ENCODE data around the gene YWHAH. TPM values are rescaled to one million over a fixed set of nuclear protein-coding genes. Genes with fewer than 3 reads are reported as not detected.

The YWHAH gene
- polyA plus RNA-seq, 4 donors: 60.4 to 99.1 (median 89.8) TPM

DNA sequence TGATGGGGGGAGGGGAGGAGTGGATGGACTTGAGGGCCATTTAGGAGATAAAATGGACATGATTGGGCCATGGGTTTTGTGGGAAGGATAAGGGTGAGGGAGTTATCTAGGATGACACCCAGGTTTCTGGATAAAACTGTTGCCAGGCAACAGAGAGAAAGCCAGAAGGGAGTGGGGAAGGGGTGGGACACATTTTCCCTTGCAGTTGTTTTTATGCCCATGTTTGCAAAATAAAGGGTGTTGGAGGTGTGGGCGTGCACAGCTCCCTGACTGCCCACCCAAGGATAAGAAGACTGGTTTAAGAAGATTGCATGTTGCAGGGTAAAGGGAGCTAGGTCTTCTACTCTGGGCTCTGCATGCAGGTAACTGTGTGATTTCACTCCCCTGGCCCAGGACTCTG is 18.3 kb upstream of the YWHAH start:
- no peaks in the 10 kb centered on the region for H3K9me3 ChIP-seq (ENCODE audit: control insufficient read depth in 2 of 2, insufficient read depth in 1 of 2, low read depth in 1 of 2, low read length in 1 of 2)
- H3K27me3 ChIP-seq (ENCODE audit: control insufficient read depth in 3 of 3, insufficient read depth in 3 of 3, low read length in 3 of 3): no peaks in the 10 kb centered on the region
- no peak overlapping the region for H3K4me3 ChIP-seq (ENCODE audit: low read depth in 1 of 3, low read length in 3 of 3)
- peaks cover 0 to 5% (median 0%) of the 10 kb centered on the region in 3 donors for H3K4me1 ChIP-seq (ENCODE audit: control insufficient read depth in 3 of 3, insufficient read depth in 2 of 3, low read depth in 1 of 3, low read length in 2 of 3)
- FAIRE-seq (no peak), DNase-seq (no peak)
- no peaks in the 10 kb centered on the region for H3K36me3 ChIP-seq (ENCODE audit: control insufficient read depth in 3 of 3, insufficient read depth in 2 of 3, low read depth in 1 of 3, low read length in 3 of 3)
- H3K27ac ChIP-seq (ENCODE audit: low read depth in 1 of 3, low read length in 2 of 3): no peak overlapping the region
- 86 to 95% (median 92%) methylated on average over 1 of the region's 1 CpG for WGBS, 3 donors

DNA sequence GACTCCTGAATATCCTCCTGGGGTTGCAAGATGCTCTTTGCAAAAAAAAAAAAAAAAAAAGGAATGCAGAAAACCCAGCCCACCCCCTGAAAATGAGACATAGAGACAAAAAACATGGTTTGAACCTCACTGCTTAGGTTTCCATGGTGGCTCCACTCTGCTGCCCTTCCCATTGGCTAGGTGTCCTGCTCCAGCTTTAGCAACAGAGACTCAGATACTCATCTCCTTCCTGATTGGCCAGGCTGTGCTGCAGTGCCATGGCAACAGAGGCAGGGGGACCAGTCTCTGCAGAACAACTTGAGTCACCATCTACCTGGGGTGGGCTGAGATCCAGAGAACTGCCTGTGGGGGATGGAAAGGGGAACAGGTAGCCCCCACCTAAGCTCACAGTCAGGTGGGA is 17.4 kb upstream of the YWHAH start:
- Histone ChIP-seq H3K36me3 (ENCODE audit: control insufficient read depth in 3 of 3, insufficient read depth in 2 of 3, low read depth in 1 of 3, low read length in 3 of 3) (no peaks in the 10 kb centered on the region), H3K27ac (ENCODE audit: low read depth in 1 of 3, low read length in 2 of 3) (no peak overlapping the region), H3K9me3 (ENCODE audit: control insufficient read depth in 2 of 2, insufficient read depth in 1 of 2, low read depth in 1 of 2, low read length in 1 of 2) (no peaks in the 10 kb centered on the region), H3K4me1 (ENCODE audit: control insufficient read depth in 3 of 3, insufficient read depth in 2 of 3, low read depth in 1 of 3, low read length in 2 of 3) (peaks cover 0 to 5% (median 0%) of the 10 kb centered on the region in 3 donors), H3K4me3 (ENCODE audit: low read depth in 1 of 3, low read length in 3 of 3) (no peak overlapping the region), H3K27me3 (ENCODE audit: control insufficient read depth in 3 of 3, insufficient read depth in 3 of 3, low read length in 3 of 3) (no peaks in the 10 kb centered on the region)
- FAIRE-seq (no peak), DNase-seq (no peak)

DNA sequence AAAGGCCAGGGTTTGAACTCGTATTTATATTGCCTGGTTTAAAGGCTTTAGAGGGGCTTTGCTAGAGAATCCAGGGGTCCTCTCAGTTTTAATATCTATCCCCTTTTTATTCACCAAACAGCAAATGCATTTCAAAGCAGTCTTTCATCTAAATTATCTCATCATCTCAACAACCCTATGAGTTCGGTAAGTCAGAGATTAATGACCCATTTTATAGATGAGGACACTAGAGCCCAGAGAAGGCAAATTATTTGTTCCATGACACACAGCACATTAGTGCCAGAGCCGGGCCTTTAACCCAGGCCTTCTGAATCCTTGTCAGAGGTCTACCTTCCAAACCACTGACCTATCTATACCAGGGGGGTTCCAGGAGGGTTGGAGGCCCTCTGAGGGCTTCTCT is 16.8 kb upstream of the YWHAH start:
- no peak for FAIRE-seq
- WGBS, 3 donors: 68 to 82% (median 76%) methylated on average over 3 of the region's 3 CpGs
- Histone ChIP-seq H3K4me3 (ENCODE audit: low read depth in 1 of 3, low read length in 3 of 3) (no peak overlapping the region), H3K4me1 (ENCODE audit: control insufficient read depth in 3 of 3, insufficient read depth in 2 of 3, low read depth in 1 of 3, low read length in 2 of 3) (peaks cover 0 to 5% (median 0%) of the 10 kb centered on the region in 3 donors), H3K9me3 (ENCODE audit: control insufficient read depth in 2 of 2, insufficient read depth in 1 of 2, low read depth in 1 of 2, low read length in 1 of 2) (no peaks in the 10 kb centered on the region), H3K27ac (ENCODE audit: low read depth in 1 of 3, low read length in 2 of 3) (no peak overlapping the region), H3K27me3 (ENCODE audit: control insufficient read depth in 3 of 3, insufficient read depth in 3 of 3, low read length in 3 of 3) (no peaks in the 10 kb centered on the region), H3K36me3 (ENCODE audit: control insufficient read depth in 3 of 3, insufficient read depth in 2 of 3, low read depth in 1 of 3, low read length in 3 of 3) (no peaks in the 10 kb centered on the region)
- DNase-seq: no peak

DNA sequence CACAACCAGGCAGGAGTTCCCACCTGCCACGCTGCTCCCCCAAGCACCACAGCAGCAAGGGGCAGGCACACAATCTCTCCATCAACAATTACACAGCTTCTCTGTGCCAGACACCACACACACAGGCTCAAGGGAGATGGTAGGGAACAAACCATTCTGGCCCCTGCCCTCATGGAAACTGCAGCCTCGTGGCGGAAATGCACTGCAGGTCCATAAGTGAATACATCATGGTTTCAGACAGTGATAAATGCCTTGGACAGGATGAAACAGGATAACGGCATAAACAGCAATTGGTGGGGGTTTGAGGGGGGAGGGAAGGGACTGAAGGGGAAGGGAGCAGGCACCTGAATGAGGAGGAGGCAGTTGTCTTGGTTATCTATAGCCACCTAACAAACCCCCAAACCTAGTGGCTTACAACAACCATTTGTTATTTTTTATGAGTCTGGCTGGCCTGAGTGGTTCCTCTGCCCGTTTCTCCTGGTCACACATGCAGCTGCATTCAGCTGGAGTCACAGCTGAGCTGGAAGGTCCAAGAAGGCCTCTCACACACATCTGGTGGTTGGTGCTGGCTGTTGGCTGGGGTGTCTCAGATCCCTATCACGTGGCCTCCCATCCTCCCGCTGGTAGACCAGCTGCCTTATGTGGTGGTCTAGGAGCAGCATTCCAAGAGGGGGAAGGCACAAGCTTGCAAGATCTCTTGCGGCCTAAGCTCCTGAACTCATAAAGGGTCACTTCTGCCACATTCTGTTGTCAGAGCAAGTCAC is 15.0 kb upstream of the YWHAH start:
- H3K9me3 ChIP-seq (ENCODE audit: control insufficient read depth in 2 of 2, insufficient read depth in 1 of 2, low read depth in 1 of 2, low read length in 1 of 2): no peaks in the 10 kb centered on the region
- H3K4me1 ChIP-seq (ENCODE audit: control insufficient read depth in 3 of 3, insufficient read depth in 2 of 3, low read depth in 1 of 3, low read length in 2 of 3): peaks cover 0 to 5% (median 0%) of the 10 kb centered on the region in 3 donors
- H3K4me3 ChIP-seq (ENCODE audit: low read depth in 1 of 3, low read length in 3 of 3): no peak overlapping the region
- DNase-seq (peak in 1 of 2 donors; percentile 52), FAIRE-seq (no peak)
- H3K27ac ChIP-seq (ENCODE audit: low read depth in 1 of 3, low read length in 2 of 3): peak overlapping the region in 1 of 3 donors; percentile 30
- no peaks in the 10 kb centered on the region for H3K27me3 ChIP-seq (ENCODE audit: control insufficient read depth in 3 of 3, insufficient read depth in 3 of 3, low read length in 3 of 3)
- no peaks in the 10 kb centered on the region for H3K36me3 ChIP-seq (ENCODE audit: control insufficient read depth in 3 of 3, insufficient read depth in 2 of 3, low read depth in 1 of 3, low read length in 3 of 3)
- 59 to 69% (median 61%) methylated on average over 8 of the region's 8 CpGs for WGBS, 3 donors

DNA sequence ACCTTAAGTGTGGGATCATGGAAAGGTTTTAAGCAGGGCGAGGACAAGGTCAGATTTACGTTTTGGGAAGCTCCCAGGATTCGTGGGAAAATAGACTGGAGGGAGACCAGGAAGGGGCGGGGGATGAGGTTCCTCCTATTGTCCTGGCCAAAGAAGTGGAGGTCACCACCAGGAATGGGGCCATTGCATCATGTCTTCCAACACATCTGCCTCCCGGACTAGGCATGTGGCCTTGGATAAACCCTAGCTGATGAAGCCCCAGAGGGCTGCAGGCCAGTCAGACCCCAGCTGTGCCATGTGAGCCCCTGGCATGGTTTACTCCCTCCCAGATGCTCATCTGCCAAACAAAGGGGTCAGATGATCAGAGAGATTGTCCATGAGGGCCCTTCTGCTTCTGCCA is 11.5 kb upstream of the YWHAH start:
- WGBS, 3 donors: 71 to 75% (median 72%) methylated on average over 5 of the region's 5 CpGs
- DNase-seq (no peak), FAIRE-seq (no peak)

DNA sequence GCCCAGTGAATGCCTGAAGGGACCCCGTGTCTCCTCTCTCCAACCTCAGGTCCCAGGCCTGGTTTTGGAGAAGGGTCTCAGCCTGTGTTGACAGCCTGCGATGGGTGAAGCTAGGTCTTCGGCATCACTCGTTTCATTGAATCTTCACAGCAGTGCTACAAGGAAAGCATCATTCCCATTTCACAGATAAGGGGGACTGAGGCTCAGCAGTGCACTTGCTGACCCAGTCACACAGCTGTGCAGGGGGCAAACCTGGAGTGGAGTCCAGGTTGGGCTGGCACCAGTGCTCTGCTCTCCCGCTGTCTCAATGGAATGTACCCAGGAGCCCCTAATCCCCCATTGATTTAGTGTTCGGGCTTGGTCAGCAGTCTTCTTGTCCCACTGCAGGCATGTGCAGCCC is 10.9 kb upstream of the YWHAH start:
- Histone ChIP-seq H3K27ac (ENCODE audit: low read depth in 1 of 3, low read length in 2 of 3) (no peak overlapping the region), H3K9me3 (ENCODE audit: control insufficient read depth in 2 of 2, insufficient read depth in 1 of 2, low read depth in 1 of 2, low read length in 1 of 2) (no peaks in the 10 kb centered on the region), H3K4me3 (ENCODE audit: low read depth in 1 of 3, low read length in 3 of 3) (no peak overlapping the region), H3K27me3 (ENCODE audit: control insufficient read depth in 3 of 3, insufficient read depth in 3 of 3, low read length in 3 of 3) (no peaks in the 10 kb centered on the region), H3K4me1 (ENCODE audit: control insufficient read depth in 3 of 3, insufficient read depth in 2 of 3, low read depth in 1 of 3, low read length in 2 of 3) (peaks cover 0 to 5% (median 0%) of the 10 kb centered on the region in 3 donors), H3K36me3 (ENCODE audit: control insufficient read depth in 3 of 3, insufficient read depth in 2 of 3, low read depth in 1 of 3, low read length in 3 of 3) (no peaks in the 10 kb centered on the region)
- DNase-seq: no peak
- 92 to 97% (median 94%) methylated on average over 6 of the region's 6 CpGs for WGBS, 3 donors
- no peak for FAIRE-seq

More for the DNA sequence above, 11.5 kb upstream of the YWHAH start:
- H3K36me3 ChIP-seq (ENCODE audit: control insufficient read depth in 3 of 3, insufficient read depth in 2 of 3, low read depth in 1 of 3, low read length in 3 of 3): no peaks in the 10 kb centered on the region
- peaks cover 0 to 5% (median 0%) of the 10 kb centered on the region in 3 donors for H3K4me1 ChIP-seq (ENCODE audit: control insufficient read depth in 3 of 3, insufficient read depth in 2 of 3, low read depth in 1 of 3, low read length in 2 of 3)
- no peaks in the 10 kb centered on the region for H3K9me3 ChIP-seq (ENCODE audit: control insufficient read depth in 2 of 2, insufficient read depth in 1 of 2, low read depth in 1 of 2, low read length in 1 of 2)
- no peak overlapping the region for H3K4me3 ChIP-seq (ENCODE audit: low read depth in 1 of 3, low read length in 3 of 3)
- no peaks in the 10 kb centered on the region for H3K27me3 ChIP-seq (ENCODE audit: control insufficient read depth in 3 of 3, insufficient read depth in 3 of 3, low read length in 3 of 3)
- no peak overlapping the region for H3K27ac ChIP-seq (ENCODE audit: low read depth in 1 of 3, low read length in 2 of 3)

DNA sequence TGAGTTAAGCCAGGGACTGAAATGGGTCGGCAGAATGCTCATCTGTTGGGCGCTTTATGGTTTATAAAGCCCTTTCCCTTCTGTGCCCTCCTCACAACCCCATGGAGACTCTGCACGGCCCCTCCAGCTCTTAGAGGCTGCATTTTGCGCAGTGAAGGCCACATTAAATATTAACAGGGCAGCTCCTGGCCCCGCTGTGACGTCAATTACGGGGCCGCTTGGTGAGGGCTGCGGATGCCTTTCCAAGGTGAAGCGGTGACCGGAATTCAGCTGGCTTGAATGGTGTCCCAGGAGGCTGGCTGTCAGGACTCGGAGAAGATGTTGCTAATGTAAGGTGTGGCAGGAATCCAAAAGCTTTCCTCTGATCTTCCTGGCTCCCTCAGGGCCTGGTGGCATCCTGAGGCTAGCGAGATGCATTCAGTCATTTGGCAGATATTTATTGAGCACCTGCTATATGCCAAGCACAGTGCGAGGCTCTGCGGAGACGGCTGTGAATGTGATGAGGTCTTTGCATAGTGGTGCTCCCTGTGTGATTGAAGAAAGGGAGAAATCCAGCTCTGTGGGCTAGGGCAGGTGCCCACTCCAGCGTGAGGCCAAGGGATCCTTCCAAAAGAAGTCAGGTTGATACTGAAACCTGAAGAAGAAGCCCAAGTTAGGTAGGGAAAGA is 10.4 kb upstream of the YWHAH start:
- 90 to 91% (median 90%) methylated on average over 17 of the region's 17 CpGs for WGBS, 3 donors
- no peak for FAIRE-seq
- no peak overlapping the region for H3K27ac ChIP-seq (ENCODE audit: low read depth in 1 of 3, low read length in 2 of 3)
- DNase-seq: no peak
- no peak overlapping the region for H3K4me3 ChIP-seq (ENCODE audit: low read depth in 1 of 3, low read length in 3 of 3)
- peaks cover 0 to 5% (median 0%) of the 10 kb centered on the region in 3 donors for H3K4me1 ChIP-seq (ENCODE audit: control insufficient read depth in 3 of 3, insufficient read depth in 2 of 3, low read depth in 1 of 3, low read length in 2 of 3)
- H3K36me3 ChIP-seq (ENCODE audit: control insufficient read depth in 3 of 3, insufficient read depth in 2 of 3, low read depth in 1 of 3, low read length in 3 of 3): no peaks in the 10 kb centered on the region
- H3K27me3 ChIP-seq (ENCODE audit: control insufficient read depth in 3 of 3, insufficient read depth in 3 of 3, low read length in 3 of 3): no peaks in the 10 kb centered on the region
- no peaks in the 10 kb centered on the region for H3K9me3 ChIP-seq (ENCODE audit: control insufficient read depth in 2 of 2, insufficient read depth in 1 of 2, low read depth in 1 of 2, low read length in 1 of 2)

DNA sequence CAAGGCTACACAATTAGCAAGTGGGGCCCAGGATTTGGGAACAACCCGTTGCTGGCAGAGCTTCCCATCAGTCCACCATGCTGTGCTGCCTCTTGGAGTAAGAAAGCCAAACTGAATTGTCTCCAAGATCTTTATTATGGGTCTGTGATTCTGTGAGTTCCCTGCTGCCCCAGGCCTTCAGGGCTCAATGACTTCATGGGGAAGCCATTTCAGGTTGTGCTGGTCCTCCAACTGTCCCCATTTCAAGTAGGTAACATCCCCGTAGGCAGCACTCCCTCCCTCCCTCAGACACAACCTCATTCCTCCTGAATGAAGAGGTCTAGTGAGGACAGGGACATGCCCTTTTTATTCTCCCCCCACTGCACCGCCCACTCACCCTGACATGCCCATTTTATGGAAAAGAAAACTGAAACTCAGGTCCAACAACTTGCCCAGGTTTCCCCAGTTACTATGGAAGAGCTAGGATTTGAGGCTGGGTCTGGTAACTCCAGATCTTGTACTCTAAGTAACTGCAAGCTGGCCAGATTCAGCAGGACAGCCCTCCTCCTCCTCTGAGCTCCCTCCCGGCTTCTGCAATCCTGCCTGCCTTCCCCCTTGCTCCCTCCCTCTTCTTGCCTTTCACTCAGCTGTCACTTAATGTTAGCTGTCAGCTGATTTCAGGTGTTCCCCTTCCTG is 8.2 kb upstream of the YWHAH start:
- Histone ChIP-seq H3K27ac (ENCODE audit: low read depth in 1 of 3, low read length in 2 of 3) (no peak overlapping the region), H3K9me3 (ENCODE audit: control insufficient read depth in 2 of 2, insufficient read depth in 1 of 2, low read depth in 1 of 2, low read length in 1 of 2) (no peaks in the 10 kb centered on the region), H3K27me3 (ENCODE audit: control insufficient read depth in 3 of 3, insufficient read depth in 3 of 3, low read length in 3 of 3) (no peaks in the 10 kb centered on the region), H3K4me3 (ENCODE audit: low read depth in 1 of 3, low read length in 3 of 3) (no peak overlapping the region), H3K36me3 (ENCODE audit: control insufficient read depth in 3 of 3, insufficient read depth in 2 of 3, low read depth in 1 of 3, low read length in 3 of 3) (no peaks in the 10 kb centered on the region), H3K4me1 (ENCODE audit: control insufficient read depth in 3 of 3, insufficient read depth in 2 of 3, low read depth in 1 of 3, low read length in 2 of 3) (no peaks in the 10 kb centered on the region)
- FAIRE-seq (no peak), DNase-seq (no peak)
- 68 to 76% (median 74%) methylated on average over 4 of the region's 4 CpGs for WGBS, 3 donors
